ENCODE data around the gene PSRC1.

GRCh38 chr1:109240158-109241152 is 42.5 kb downstream of the PSRC1 start:
- no peak for TF ChIP-seq GATA2 (IDR thresholded peaks at IDR 0.05; ENCODE audit: insufficient read depth, insufficient read length, low read depth, low read length)
- TF ChIP-seq CTCF (IDR thresholded peaks at IDR 0.05; ENCODE audit: extremely low read depth in 1 of 2, insufficient read depth in 1 of 2, low read depth in 1 of 2, low read length in 2 of 2), result no peak

Measured in endothelial cell of umbilical vein (primary cell).